ENCODE measurements around the gene KIAA0040.

GRCh38 chr1:175166746-175167145, 25.8 kb downstream of the KIAA0040 start:
- TF ChIP-seq, protein P1, sequence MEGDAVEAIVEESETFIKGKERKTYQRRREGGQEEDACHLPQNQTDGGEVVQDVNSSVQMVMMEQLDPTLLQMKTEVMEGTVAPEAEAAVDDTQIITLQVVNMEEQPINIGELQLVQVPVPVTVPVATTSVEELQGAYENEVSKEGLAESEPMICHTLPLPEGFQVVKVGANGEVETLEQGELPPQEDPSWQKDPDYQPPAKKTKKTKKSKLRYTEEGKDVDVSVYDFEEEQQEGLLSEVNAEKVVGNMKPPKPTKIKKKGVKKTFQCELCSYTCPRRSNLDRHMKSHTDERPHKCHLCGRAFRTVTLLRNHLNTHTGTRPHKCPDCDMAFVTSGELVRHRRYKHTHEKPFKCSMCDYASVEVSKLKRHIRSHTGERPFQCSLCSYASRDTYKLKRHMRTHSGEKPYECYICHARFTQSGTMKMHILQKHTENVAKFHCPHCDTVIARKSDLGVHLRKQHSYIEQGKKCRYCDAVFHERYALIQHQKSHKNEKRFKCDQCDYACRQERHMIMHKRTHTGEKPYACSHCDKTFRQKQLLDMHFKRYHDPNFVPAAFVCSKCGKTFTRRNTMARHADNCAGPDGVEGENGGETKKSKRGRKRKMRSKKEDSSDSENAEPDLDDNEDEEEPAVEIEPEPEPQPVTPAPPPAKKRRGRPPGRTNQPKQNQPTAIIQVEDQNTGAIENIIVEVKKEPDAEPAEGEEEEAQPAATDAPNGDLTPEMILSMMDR (IDR thresholded peaks at IDR 0.05), result no peak
- no peak for TF ChIP-seq POLR2A (IDR thresholded peaks at IDR 0.05)
